Epithelial cell of prostate (primary cell): ENCODE data around the gene KIF3A.
A peak's percentile ranks its signal among the peaks of the same experiment; 100 is the strongest.

ENCODE experiments used
- DNase-seq: peaks from one replicate; pipeline ENCODE4 v3.0.0-alpha.2; 2011; ENCODE audit warnings: low read depth, low spot score
- H3K27ac ChIP-seq: fragments of 450-650 bp; 2 replicates; pipeline ENCODE4 v1.5.1; 2017; ENCODE audit warnings: mild to moderate bottlenecking

KIF3A gene

DNA sequence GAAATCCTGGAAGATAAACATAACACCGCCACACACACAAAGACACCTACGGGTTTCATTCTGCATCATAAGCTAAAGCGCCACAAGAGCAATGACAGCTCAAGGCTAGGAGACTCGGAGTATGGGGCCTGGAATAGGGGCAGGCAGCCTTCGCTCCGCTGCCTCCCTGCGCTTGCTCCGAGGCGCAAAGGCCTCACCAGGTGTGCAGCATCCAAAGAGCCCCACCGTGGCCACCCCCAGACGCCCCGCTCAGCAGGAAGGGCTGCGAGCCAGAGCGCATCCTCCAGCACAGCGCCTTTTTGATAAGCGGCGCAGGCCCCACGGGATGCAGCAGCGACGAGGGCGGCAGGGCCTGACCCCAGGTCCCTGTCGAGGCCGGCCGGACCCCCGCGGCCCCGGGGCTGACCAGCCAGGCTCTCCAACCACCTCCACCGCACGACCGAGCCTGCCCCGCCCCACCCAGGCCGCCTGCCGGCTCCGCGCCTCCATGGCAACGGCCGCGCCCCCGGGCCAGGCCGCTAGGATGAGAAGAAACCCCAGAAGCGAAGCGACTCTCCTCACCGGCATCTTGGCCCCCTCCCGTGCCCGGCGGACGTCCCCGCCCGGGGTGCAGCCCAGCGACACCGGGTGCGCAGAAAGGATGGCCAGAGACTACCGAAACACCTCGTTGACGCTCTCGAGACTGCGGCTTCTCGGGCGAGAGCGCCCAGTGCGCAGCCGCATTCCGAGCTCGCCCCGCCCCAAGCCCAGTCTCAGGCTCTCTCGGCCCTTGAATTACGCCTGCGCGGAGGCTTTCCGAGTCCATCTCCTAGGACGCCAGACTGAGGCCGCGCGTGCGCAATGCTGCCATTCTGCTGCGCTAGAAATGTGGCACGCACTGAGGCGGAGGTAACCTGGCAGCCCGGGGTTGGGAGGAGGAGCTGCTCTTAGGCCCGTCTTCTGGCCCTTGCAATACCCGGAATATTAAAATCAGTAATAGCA is at the start of gene KIF3A:
KIF3A (minus strand) TSS at position 694 of the 981 bp plus-strand sequence; CDS start at position 567, 127 bp downstream.
- DNase-seq = peak; percentile 67
- peak within 1 kb of the TSS; percentile 19 for H3K27ac ChIP-seq

DNA sequence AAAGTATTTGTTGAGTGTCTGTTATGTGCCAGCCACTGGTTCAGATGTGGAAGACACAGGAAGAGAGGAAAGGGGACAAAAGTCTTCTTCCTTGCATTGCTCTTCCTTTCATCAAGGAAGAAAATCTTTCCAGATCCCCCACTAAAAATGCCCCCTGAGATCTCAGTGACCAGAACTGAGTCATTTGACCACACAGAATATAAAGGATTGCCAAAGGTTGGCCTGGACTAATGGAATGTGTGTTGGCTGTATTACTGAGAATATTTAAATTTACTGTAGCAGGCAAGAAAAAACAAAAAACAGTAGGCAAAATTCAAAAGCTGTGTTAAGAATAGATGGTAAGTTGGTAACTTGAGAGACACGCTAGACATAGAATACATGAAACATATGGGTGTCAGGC is 49.7 kb upstream of the KIF3A start:
- H3K27ac ChIP-seq = no peak overlapping the region
- no peak for DNase-seq

DNA sequence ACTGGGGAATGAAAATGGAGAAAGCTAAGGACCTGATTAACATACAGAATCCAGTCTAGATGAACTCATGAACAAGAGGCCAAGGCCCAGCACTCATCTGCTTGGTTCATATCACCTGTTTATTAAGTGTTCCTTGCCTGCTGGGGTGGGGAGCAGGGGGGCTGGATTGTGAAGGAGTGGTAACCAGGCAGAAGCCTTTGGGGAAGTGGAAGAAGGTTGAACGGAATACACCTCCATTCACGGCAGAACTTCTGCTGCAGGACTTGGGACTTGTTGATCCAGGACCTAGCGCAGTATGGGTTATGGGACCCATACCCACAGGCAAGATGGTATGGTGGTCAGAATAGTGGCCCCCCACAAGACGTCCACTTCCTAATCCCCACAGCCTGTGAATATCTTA is 48.5 kb upstream of the KIF3A start:
- no peak overlapping the region for H3K27ac ChIP-seq
- DNase-seq = no peak

DNA sequence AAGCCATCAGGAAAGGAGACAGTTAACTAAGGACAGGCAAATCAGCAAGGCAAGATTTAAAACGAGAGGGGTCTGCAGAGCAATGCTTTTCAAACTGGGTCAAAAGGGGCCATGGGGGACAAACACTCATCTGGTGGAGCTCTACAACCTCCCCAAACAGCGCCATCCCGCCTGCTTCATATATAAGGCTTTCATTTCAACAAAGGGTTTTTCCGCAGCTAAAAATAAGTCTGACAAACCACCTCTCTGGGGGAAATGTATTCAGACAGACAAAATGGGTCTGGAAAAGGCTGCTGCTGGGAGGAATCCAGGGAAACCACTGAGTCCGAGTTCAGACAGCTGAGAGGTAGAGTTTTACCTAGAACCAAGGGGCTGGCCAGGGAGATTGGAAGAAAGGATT is 48.0 kb upstream of the KIF3A start:
- H3K27ac ChIP-seq = no peak overlapping the region
- DNase-seq = no peak

DNA sequence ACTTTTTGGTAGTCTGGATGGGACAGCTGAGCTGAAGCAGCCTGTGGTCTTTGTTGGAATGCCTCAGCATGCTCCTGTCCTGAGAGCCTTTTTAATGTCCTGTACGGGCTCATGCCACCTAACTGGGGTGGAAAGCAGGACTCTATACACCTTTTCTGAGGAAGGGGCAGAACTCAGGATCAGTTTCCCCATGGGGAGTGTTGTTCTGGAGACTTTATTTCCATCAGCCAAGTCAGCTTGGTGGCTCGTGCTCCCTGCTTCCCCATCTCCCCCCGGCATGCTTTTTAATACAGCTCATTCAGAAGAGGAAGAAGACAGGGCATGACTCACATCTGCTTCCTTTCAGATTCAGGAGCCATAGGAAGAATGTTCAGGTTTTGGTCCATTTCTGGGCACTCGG is 44.8 kb upstream of the KIF3A start:
- H3K27ac ChIP-seq = peak overlapping the region; percentile 24
- DNase-seq = no peak

DNA sequence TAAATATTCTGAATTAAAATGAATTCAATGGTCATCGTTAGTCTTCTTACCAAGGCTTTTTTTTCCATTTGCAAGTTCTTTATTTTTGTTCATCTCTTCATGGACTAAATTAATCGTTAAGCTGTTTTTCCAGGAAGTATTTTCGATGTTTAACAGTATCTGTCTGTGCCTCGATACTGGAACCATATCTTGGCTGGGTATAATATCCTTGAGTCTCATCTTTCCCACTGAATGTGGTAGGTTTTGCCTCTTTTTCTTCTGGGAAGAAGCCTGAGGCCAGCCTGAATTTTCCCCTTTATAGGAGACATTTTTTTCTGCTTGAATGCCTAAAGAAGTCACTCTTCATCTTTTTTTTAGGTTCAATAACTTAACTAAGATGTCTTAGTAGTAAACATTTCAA is 43.7 kb upstream of the KIF3A start:
- H3K27ac ChIP-seq = no peak overlapping the region
- DNase-seq = no peak

DNA sequence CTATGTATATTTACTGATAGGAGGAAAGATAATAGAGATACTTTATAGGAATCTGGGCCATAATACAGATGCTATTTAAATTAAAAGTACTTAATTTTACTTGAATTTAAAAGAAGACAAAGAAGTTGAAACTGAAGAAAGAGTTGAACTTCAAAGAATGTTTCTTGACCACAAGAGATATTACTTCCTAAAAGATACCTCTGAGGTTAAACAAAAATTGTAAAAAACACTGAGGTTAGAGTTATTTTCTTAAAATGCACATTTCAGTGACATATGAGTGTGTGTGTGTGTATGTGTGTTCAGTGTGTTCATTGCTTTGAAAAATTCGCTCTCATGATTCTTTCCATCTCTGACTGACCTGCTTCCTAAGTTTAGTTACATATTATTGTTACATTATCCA is 43.2 kb upstream of the KIF3A start:
- H3K27ac ChIP-seq = no peak overlapping the region
- no peak for DNase-seq

DNA sequence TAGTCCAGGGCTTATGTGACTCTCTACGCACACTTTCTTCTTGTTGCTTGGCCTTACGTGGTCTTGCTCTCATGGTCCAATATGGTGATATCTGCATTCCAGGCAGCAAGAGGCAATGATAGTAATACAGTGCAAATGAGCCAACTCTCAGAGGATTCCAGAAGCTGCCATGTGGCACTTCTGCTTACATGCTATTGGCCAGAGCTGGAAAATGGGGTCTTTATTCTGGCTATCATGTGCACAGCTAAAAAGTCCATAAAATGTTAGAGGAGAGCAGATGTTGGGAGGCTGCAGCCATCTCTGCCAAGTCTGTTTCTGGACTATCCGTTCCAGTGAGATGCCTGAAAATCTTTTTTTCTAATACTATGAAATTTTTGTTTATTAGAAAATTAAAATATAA is 42.6 kb upstream of the KIF3A start:
- H3K27ac ChIP-seq = no peak overlapping the region
- DNase-seq = no peak

DNA sequence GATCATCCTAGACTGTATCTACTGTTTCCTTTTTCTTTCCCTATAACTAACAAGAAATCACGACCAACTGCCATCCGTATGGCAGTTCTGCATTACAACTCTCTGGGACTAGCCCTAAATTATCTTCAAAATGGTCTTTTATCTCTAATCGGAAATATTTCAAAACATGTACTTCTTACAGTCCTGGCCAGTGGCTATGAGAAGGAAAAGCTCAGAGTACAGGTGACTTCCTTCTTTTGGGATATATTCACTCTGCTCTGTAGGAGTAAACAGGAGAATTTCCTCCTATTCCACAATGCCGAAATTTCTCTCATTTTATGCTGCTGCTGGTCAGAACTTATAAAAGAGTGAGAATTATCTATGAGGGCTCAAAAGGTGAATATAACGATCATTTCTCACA is 41.5 kb upstream of the KIF3A start:
- no peak overlapping the region for H3K27ac ChIP-seq
- DNase-seq = no peak

DNA sequence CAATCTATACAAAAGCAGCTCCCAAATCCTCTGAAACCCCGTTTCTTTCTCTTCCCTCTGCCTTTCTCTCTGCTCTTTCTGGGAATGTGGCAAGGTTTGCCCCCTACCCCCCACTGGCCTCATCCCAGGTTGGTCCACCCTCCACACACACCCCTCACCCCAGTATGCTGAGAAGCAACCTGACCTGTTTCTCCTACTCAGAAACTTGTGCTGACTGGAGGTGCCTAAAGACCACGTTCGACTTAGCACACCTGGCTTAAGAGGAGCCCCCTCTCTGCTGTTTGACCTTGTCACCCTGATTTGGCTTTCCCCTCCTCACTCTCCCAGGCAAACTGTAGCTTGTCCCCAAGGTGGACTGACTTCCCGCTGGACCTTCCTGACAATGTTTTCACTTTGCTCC is 40.8 kb upstream of the KIF3A start:
- DNase-seq = no peak
- no peak overlapping the region for H3K27ac ChIP-seq

DNA sequence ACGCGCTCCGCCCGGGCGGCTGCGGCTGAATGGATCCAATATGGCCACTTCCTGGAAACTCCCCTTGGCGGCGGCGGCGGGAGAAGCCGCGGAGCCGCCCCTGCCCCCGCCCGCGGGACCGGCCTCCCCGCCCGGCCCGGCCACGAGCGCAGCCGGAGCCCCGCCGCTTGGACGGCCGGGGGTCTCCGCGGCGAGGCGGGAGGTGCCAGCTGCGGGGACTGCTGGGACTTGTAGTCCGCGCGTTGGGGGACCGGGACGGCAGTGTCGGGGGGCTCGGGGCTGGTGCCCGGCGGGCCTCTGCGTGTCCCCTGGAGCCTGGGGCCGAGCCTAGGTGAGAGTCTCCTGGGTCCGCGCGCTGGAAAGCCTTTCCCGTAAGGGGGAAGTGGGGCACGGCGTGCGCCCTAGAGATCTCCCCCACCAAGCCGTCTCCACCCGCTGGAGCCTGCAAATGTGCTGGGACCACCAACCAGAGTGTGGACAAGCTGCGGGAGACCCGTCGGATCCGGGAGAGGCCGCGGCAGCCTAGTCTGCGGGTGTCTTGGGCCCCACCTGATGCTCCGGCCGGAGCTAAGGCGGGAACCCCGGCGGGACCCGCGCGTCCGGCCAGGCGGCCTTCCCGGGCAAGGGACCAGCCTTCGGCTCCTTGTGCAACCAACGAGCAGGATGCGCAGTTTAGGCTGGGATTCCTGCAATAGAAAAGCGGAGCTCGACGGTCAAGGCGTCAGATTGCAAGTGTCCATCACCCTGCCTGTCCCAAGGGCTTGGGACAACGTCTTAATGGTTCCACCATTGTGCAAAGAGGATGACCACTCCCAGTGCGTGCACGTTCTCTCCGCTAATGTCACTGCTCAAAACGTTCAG is 40.1 kb upstream of the KIF3A start, which contains the start of gene SEPTIN8:
SEPTIN8 (minus strand) TSS at position 31 of the 861 bp plus-strand sequence. CDS start 102 bp downstream, outside the sequence.
- peak within 1 kb of the TSS; percentile 17 for H3K27ac ChIP-seq

DNA sequence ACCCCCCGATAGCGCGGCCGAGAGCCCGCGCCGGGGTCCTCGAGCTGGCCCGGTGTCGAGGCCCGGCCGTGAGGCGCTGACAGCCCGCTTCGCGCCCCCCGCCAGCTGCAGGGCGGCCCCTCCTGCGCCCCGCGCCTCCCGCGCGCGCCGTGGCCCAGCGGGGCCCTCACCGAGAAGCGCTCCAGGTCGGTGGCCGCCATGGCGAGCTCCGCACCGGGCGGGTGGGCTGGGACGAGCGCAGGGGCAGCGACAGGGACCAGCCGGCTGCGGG is 39.5 kb upstream of the KIF3A start:
- peak overlapping the region; percentile 17 for H3K27ac ChIP-seq

More for the DNA sequence above, 40.1 kb upstream of the KIF3A start, which contains the start of gene SEPTIN8:
- no peak for DNase-seq

DNA sequence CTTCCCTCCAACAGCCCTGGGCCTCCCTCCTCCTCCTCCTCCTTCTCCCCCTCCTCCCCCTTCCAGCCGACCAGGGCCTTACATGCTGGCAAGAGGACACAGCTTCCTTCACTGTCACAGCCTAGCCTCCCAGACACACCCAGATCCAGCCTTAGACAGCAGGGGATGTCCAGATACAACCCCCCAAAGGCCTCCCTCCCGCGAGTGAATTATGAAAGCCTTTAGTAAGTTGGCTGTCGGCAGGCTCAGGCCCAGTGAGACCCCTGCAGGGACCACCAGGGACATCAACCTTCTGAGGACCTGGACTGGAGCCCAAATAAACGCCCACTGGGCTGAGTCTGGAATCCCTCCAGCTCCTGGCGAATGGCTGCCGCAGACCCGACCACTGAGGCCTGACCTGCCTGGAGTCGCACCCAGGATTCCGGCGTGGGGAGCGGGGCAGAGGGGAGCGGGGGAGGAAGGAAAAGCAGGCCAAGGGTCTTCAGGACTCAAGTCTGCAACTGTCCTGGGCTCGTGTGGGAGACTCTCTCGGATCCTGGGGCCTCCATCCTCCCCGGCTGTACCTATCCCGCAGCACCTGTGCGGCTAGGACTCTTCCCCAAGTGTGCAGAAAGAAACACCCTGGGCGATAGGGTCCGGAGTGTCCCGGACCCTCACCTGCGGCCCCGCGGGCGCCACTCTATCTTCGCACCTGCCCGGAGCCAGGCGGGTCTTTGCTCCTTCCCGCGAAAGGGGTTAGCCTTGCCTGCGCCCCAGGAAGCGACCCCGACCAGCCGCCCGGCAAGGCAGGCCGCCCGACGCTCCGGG is 39.0 kb upstream of the KIF3A start:
- no peak for DNase-seq
- peak overlapping the region; percentile 17 for H3K27ac ChIP-seq

More for the DNA sequence above, 39.5 kb upstream of the KIF3A start:
- no peak for DNase-seq

DNA sequence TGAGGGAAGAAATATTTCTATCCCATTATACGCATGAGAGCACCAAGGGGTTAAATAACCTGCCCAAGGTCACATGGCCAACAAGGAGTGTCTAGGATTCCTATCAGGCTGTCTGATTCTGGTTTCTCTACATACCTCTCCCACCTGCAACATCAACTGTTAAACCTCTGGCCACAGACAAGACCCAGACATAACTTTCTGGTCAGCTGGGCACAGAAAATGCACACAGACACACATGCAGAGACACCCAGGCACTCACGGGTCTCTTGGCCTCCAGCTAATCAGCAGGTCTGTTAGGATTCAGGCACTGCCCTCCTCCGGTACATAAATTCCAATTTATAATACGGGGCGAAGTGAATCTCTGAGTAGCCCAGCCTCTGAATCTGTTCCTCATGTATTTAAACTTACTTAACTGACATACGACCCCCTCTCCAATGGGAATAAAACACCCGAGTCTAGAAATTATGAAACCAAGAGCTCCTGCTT is 38.2 kb upstream of the KIF3A start:
- H3K27ac ChIP-seq = peak overlapping the region; percentile 17
- DNase-seq = no peak

DNA sequence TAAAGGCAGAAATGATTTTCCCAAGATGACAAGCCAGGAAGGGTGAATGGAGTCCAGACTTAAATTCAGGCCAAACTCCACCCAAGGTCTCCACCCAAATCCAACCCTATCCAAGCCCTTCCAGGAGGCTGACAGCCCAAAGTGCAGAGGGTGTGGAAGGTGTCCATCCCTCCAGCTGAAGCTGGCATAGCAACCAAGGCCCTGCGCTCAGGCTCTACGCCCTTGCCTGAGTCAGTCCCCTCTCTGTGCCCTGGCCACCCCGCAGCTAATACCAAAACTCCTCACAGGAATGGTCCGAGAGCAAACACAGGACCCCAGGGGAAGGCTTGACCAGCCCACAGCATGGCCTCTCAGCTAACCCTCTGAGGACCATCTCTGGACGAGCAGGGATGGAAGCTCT is 37.5 kb upstream of the KIF3A start:
- no peak for DNase-seq
- no peak overlapping the region for H3K27ac ChIP-seq

DNA sequence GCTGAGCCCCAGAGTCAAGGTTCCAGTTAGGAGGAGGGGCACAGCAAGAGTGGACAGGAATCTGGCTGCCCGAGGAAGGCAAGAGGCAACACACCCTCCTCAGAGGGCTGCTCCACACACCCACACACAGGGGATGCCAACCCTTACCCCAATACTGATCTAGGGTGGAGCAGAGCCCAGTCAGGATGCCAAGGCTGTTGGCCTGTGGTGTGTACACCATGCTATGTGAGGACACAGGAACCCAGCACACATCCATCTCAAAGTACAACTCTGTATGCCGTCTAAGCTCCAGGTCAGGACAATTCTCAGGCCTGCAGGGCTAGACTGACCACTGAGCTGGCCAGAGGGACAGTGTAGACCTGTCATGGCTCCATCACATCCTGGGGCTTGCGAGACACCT is 37.1 kb upstream of the KIF3A start:
- H3K27ac ChIP-seq = no peak overlapping the region
- DNase-seq = no peak

DNA sequence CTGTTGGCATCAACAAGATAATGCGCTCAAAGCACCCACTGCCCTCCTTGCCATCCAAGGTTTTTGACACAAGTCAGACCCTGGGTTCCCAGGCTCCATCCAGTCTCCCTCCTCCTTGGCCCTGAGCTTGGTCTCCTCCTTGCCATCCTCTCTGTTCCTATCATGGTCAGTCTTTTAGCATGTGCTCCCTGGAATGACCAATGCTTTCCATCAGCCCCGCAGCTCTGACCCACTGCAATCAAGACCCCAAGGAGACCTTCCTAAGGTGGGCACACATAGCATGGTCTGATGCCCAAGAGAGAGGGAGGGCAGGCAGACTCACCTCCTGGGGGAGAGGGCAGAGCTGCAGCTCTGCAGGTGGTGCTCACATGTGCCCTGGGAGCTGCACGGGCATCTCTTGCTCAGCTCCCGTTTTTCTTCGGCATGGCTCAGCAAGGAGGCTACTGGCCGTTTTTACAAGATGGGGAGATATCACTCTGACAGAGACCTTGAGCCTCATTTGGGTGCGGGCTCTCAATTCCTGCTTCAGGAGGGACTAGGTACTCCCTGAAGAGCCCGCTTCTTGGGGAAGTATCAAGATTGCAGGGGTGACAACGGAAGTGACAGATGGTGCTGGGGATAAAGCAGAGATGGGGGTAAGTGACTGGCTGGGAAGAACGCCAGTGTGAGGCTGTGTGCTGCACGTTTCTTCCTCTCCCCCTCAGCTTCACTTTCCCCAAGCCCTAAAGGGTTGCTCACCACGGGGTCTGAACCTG is 36.4 kb upstream of the KIF3A start:
- no peak for DNase-seq

DNA sequence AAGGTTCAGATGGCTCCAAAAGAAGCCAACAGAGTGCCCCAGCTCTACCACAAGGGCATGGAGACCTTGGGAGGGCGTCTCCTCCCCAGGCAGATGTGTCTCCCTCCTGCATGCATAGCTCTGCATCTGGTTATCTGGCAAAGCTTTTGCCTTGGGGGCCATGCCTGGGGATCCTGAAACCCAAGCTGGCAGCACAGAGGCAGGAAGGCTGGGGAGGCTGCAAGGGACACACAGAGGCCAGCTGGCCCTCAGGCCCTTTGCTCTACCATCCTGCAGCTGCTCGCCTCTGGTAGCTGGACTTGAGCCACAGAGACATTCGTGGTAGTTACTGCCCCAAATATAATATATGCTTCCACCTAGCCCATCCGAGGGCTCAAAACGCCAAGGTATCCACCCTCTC is 35.8 kb upstream of the KIF3A start:
- no peak for DNase-seq
- no peak overlapping the region for H3K27ac ChIP-seq

More for the DNA sequence above, 36.4 kb upstream of the KIF3A start:
- H3K27ac ChIP-seq = no peak overlapping the region

DNA sequence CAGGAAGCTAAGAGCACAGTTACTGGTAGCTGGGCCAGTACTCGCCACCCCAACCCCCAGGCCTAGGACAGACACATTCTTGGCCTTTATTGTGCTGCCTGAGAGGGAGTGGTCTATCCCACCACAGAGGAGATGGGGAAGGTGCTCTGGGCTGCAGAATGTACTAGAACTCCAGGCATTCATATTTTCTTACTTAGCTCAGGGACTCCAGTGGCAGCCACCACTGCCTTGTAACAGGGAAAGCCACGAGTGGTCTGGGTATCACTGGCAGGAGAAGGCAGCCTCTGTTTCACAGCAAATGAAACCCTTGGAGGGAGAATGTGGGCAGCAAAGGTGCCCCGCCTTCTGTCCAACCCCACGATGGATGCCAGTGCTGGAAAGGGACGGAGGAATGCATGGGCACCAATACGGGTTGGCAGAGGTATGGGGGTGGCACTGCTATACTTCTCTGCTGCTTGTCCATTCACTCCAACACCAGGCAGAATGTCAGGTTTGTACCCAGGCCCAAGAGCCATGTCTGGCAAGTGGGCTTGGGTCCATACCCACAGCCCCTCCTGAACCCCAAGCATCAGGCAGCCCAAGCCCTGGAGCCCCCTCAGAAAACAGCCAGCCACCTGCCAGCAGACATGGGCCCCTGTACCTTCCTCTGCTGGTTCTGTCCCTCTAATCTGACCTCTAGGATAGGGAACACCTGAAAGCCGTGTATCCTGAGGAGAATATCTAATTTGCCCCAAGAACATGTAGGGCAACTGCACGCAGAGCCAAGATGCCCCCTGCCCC is 35.1 kb upstream of the KIF3A start:
- DNase-seq = no peak
- H3K27ac ChIP-seq = no peak overlapping the region
